Caco-2 (cell line): Measurements from ENCODE around the gene TRIM56. TPM values are rescaled to one million over a fixed set of nuclear protein-coding genes. Genes with fewer than 3 reads are reported as not detected.
A peak's percentile ranks its signal among the peaks of the same experiment; 100 is the strongest.
"Not testable (repeated sequence)": the region's sequence is repeated elsewhere in the genome, so short reads cannot be mapped to it uniquely, and the experiment has no call there.

Experiments
- BruUV-seq: library from RNA; stranded (reverse); fragments of 400-500 nt; replicated peaks from 2 replicates; lab custom pipeline; 2021; lab: Mats Ljungman, UMichigan
- CTCF ChIA-PET: fragments of 300-600 bp; sonication (Branson Sonifier 250); formaldehyde crosslinking; loops from one replicate; lab custom pipeline; 2022; ENCODE audit warnings: antibody characterized with exemption; lab: Charles Lee
- POLR2A ChIA-PET: fragments of 300-600 bp; sonication (Branson Sonifier 250); formaldehyde crosslinking; loops from one replicate; lab custom pipeline; 2022; ENCODE audit warnings: antibody characterized with exemption; lab: Charles Lee
- DNase-seq, 2 experiments: peaks; one replicate each; pipeline versions ENCODE4 v3.0.0 to v3.0.0-alpha.2; 2020 to 2022
- H3K27me3 ChIP-seq: replicated peaks from 2 replicates; pipeline ENCODE4 v1.6.0; 2011; ENCODE audit warnings: low read length; ENCODE audit not compliant: control insufficient read depth, insufficient read depth
- H3K36me3 ChIP-seq: 2 replicates; pipeline ENCODE4 v1.5.1; 2011; ENCODE audit warnings: low read length; ENCODE audit not compliant: control insufficient read depth, insufficient read depth
- H3K4me1 ChIP-seq: fragments of 250-450 bp; sonication (Bioruptor Pico); 2 replicates; pipeline ENCODE4 v1.5.1; 2020; ENCODE audit warnings: mild to moderate bottlenecking
- H3K4me3 ChIP-seq: 2 replicates; pipeline ENCODE4 v1.5.1; 2011; ENCODE audit warnings: low read depth, mild to moderate bottlenecking, control low read depth, low read length
- H3K9me3 ChIP-seq: fragments of 250-450 bp; sonication (Bioruptor Pico); 2 replicates; pipeline ENCODE4 v1.5.1; 2020; ENCODE audit warnings: mild to moderate bottlenecking, moderate library complexity
- H3K27ac Mint-ChIP-seq: one replicate; pipeline ENCODE4 v1.8.0; 2022; ENCODE audit warnings: mixed read lengths; ENCODE audit not compliant: unreplicated experiment
- H3K27me3 Mint-ChIP-seq: one replicate; pipeline ENCODE4 v1.8.0; 2022; ENCODE audit warnings: mixed read lengths; ENCODE audit not compliant: insufficient read depth, unreplicated experiment
- H3K36me3 Mint-ChIP-seq: one replicate; pipeline ENCODE4 v1.8.0; 2022; ENCODE audit warnings: mild to moderate bottlenecking, mixed read lengths; ENCODE audit not compliant: insufficient read depth, unreplicated experiment
- H3K4me1 Mint-ChIP-seq: one replicate; pipeline ENCODE4 v1.8.0; 2022; ENCODE audit warnings: low read depth, mixed read lengths; ENCODE audit not compliant: unreplicated experiment
- H3K4me3 Mint-ChIP-seq: one replicate; pipeline ENCODE4 v1.8.0; 2022; ENCODE audit warnings: mild to moderate bottlenecking, moderate library complexity, mixed read lengths; ENCODE audit not compliant: unreplicated experiment
- H3K9me3 Mint-ChIP-seq: one replicate; pipeline ENCODE4 v1.8.0; 2022; ENCODE audit warnings: mixed read lengths; ENCODE audit not compliant: unreplicated experiment
- CTCF ChIP-seq, 2 experiments: fragments of 200-600 bp in 1 of 2; IDR thresholded peaks; 1 replicate in 1 of 2; 2 replicates in 1 of 2; pipeline versions ENCODE4 v1.5.1 to v1.8.0; 2011 to 2022; ENCODE audit warnings: antibody characterized with exemption in 1 of 2, control low read depth in 1 of 2, inconsistent platforms in 1 of 2, low read depth in 1 of 2, low read length in 1 of 2, mild to moderate bottlenecking in 1 of 2, moderate library complexity in 1 of 2; ENCODE audit not compliant: insufficient read depth in 1 of 2, severe bottlenecking in 1 of 2, unreplicated experiment in 1 of 2
- intact Hi-C: fragments of 100-400 bp; cut with micrococcal nuclease; formaldehyde crosslinking; loops from one replicate; pipeline ENCODE4 v1.10.0; 2022; ENCODE audit not compliant: unreplicated experiment
- total RNA-seq: library from RNA; stranded (reverse); gene quantifications from 2 replicates; pipeline ENCODE4 v1.2.3, GENCODE V29; 2022

Gene TRIM56
- total RNA-seq, 1 experiment from 2014 or later, result 30.3 TPM

GRCh38 chr7:101088069-101088425 is 2.8 kb downstream of the TRIM56 start:
- no peak overlapping the region for H3K4me3 Mint-ChIP-seq
- peaks cover 43% of the 10 kb centered on the region for H3K36me3 Mint-ChIP-seq
- peaks cover 10% of the 10 kb centered on the region for H3K9me3 Mint-ChIP-seq
- POLR2A ChIA-PET, result no interaction called here
- Histone ChIP-seq H3K36me3 (peaks cover 1% of the 10 kb centered on the region; the same call in 1 of the 2 replicates), H3K9me3 (no peaks in the 10 kb centered on the region), H3K4me3 (no peak overlapping the region), H3K27me3 (no peaks in the 10 kb centered on the region), H3K4me1 (peaks cover 12% of the 10 kb centered on the region)
- no peaks in the 10 kb centered on the region for H3K27me3 Mint-ChIP-seq
- no peak overlapping the region for H3K27ac Mint-ChIP-seq
- H3K4me1 Mint-ChIP-seq, result peaks cover 17% of the 10 kb centered on the region
- no peak for TF ChIP-seq CTCF (IDR thresholded peaks at IDR 0.05; ENCODE audit: insufficient read depth in 1 of 2, low read depth in 1 of 2, low read length in 1 of 2, severe bottlenecking in 1 of 2, unreplicated experiment in 1 of 2)
- CTCF ChIA-PET, result interaction anchor here (0.7 kb wide), 1 partner anchor 259 kb away, joined by 4 read pairs; no protein-coding TSS in a partner anchor
- BruUV-seq, result no TSS peak
- DNase-seq, result no peak
- intact Hi-C loops, result no loop called here

GRCh38 chr7:101088858-101089529 is 3.7 kb downstream of the TRIM56 start:
- H3K4me1 Mint-ChIP-seq, result peaks cover 17% of the 10 kb centered on the region
- TF ChIP-seq CTCF (IDR thresholded peaks at IDR 0.05; ENCODE audit: insufficient read depth in 1 of 2, low read depth in 1 of 2, low read length in 1 of 2, severe bottlenecking in 1 of 2, unreplicated experiment in 1 of 2), result no peak
- no peak for DNase-seq
- H3K27ac Mint-ChIP-seq, result no peak overlapping the region
- no peaks in the 10 kb centered on the region for H3K9me3 ChIP-seq
- H3K36me3 Mint-ChIP-seq, result peaks cover 43% of the 10 kb centered on the region
- H3K27me3 Mint-ChIP-seq, result no peaks in the 10 kb centered on the region
- POLR2A ChIA-PET, result no interaction called here
- CTCF ChIA-PET, result no interaction called here
- H3K4me3 ChIP-seq, result no peak overlapping the region
- peaks cover 11% of the 10 kb centered on the region for H3K4me1 ChIP-seq
- H3K9me3 Mint-ChIP-seq, result peaks cover 10% of the 10 kb centered on the region
- no peak overlapping the region for H3K4me3 Mint-ChIP-seq
- no TSS peak for BruUV-seq
- H3K36me3 ChIP-seq, result peaks cover 1% of the 10 kb centered on the region; the same call in 1 of the 2 replicates
- intact Hi-C loops, result no loop called here
- no peaks in the 10 kb centered on the region for H3K27me3 ChIP-seq

- POLR2A ChIA-PET, result no interaction called here
Measured at GRCh38 chr7:101089876-101090275, 4.6 kb downstream of the TRIM56 start.

GRCh38 chr7:101092266-101092905 is 7.1 kb downstream of the TRIM56 start:
- POLR2A ChIA-PET, CTCF ChIA-PET, H3K4me3 ChIP-seq, H3K9me3 ChIP-seq, intact Hi-C loops, H3K4me1 Mint-ChIP-seq, H3K4me1 ChIP-seq, H3K27me3 ChIP-seq, H3K4me3 Mint-ChIP-seq, H3K27ac Mint-ChIP-seq, BruUV-seq, H3K36me3 ChIP-seq, H3K9me3 Mint-ChIP-seq, H3K27me3 Mint-ChIP-seq, DNase-seq: not testable (repeated sequence)
- peaks cover 37% of the 10 kb centered on the region for H3K36me3 Mint-ChIP-seq

More at GRCh38 chr7:101089876-101090275, 4.6 kb downstream of the TRIM56 start:
- Histone ChIP-seq H3K27me3 (no peaks in the 10 kb centered on the region), H3K9me3 (no peaks in the 10 kb centered on the region), H3K4me1 (peaks cover 3% of the 10 kb centered on the region), H3K36me3 (peaks cover 1% of the 10 kb centered on the region; the same call in 1 of the 2 replicates), H3K4me3 (no peak overlapping the region)
- intact Hi-C loops, result no loop called here
- H3K4me1 Mint-ChIP-seq, result peaks cover 10% of the 10 kb centered on the region
- peaks cover 10% of the 10 kb centered on the region for H3K9me3 Mint-ChIP-seq
- no peak overlapping the region for H3K4me3 Mint-ChIP-seq
- no peak overlapping the region for H3K27ac Mint-ChIP-seq
- H3K27me3 Mint-ChIP-seq, result no peaks in the 10 kb centered on the region
- TF ChIP-seq CTCF (IDR thresholded peaks at IDR 0.05; ENCODE audit: insufficient read depth in 1 of 2, low read depth in 1 of 2, low read length in 1 of 2, severe bottlenecking in 1 of 2, unreplicated experiment in 1 of 2), result no peak
- CTCF ChIA-PET, result no interaction called here
- DNase-seq, result no peak
- BruUV-seq, result TSS peak; percentile 5
- H3K36me3 Mint-ChIP-seq, result peaks cover 43% of the 10 kb centered on the region
